K562 (cell line): ENCODE measurements around the gene SLC16A10. TPM values are rescaled to one million over a fixed set of nuclear protein-coding genes. Genes with fewer than 3 reads are reported as not detected.

Source experiments
- ATAC-seq: fragments of 200-7000 bp; cut with Tn5 transposase; 3 replicates; pipeline ENCODE4 v1.9.1; 2020; ENCODE audit warnings: moderate library complexity
- BruUV-seq: library from RNA; stranded (reverse); fragments of 400-500 nt; replicated peaks from 2 replicates; lab custom pipeline; 2021; lab: Mats Ljungman, UMichigan
- CTCF ChIA-PET: fragments of 300-600 bp; formaldehyde crosslinking; extraction: SDS; loops from one replicate; lab custom pipeline; 2021; ENCODE audit warnings: low intra/inter-chr PET ratio; lab: Yijun Ruan, JAX
- POLR2A ChIA-PET: fragments of 300-600, 350-650 bp; sonication (Branson Sonifier 250); formaldehyde crosslinking; extraction: SDS; loops from one replicate; lab custom pipeline; 2021; ENCODE audit warnings: antibody characterized with exemption, inconsistent platforms; lab: Yijun Ruan, JAX
- DNase-seq, 4 experiments: peaks; one replicate each; pipeline versions ENCODE4 v3.0.0 to v3.0.0-alpha.2; 2011 to 2018; ENCODE audit warnings: low spot score in 3 of 4, mixed read lengths in 3 of 4; ENCODE audit errors: extremely low read depth in 1 of 4
- FAIRE-seq: peaks from 2 replicates; lab custom pipeline; 2011; peaks lifted over from hg19 to GRCh38; lab: Jason Lieb, UNC
- H2AFZ ChIP-seq: 2 replicates; pipeline ENCODE4 v1.6.0; 2011; ENCODE audit warnings: low read depth, low read length, control low read depth, inconsistent platforms
- H3K27ac ChIP-seq: fragments of 200-600 bp; 3 replicates; pipeline ENCODE4 v1.8.0; 2011; ENCODE audit warnings: low read depth, mild to moderate bottlenecking, control low read depth, inconsistent platforms, low read length, moderate library complexity, mixed read lengths; ENCODE audit errors: extremely low read depth
- H3K27me3 ChIP-seq, 2 experiments: fragments of 300-600 bp in 1 of 2; 2 replicates in 1 of 2; 3 replicates in 1 of 2; pipeline versions ENCODE4 v1.6.0 to v1.8.0; 2011; ENCODE audit warnings: inconsistent platforms in 2 of 2, low read length in 2 of 2, mild to moderate bottlenecking in 1 of 2, mixed read lengths in 1 of 2, moderate library complexity in 1 of 2; ENCODE audit not compliant: control insufficient read depth in 2 of 2, insufficient read depth in 2 of 2
- H3K36me3 ChIP-seq: fragments of 300-600 bp; 3 replicates; pipeline ENCODE4 v1.8.0; 2011; ENCODE audit warnings: mild to moderate bottlenecking, low read length, inconsistent platforms; ENCODE audit not compliant: control insufficient read depth, insufficient read depth
- H3K4me1 ChIP-seq, 2 experiments: fragments of 200-600 bp in 1 of 2; replicated peaks in 1 of 2; 2 replicates in 1 of 2; 3 replicates in 1 of 2; pipeline versions ENCODE4 v1.5.1 to v1.8.0; 2011; ENCODE audit warnings: inconsistent platforms in 2 of 2, low read length in 2 of 2, mild to moderate bottlenecking in 1 of 2, mixed read lengths in 1 of 2, moderate library complexity in 1 of 2; ENCODE audit not compliant: control insufficient read depth in 2 of 2, insufficient read depth in 2 of 2
- H3K4me2 ChIP-seq: 2 replicates; pipeline ENCODE4 v1.6.1; 2011; ENCODE audit warnings: low read length, control low read depth, inconsistent platforms, mixed read lengths; ENCODE audit not compliant: insufficient read depth
- H3K4me3 ChIP-seq: fragments of 200-600 bp; sonication (generic), shearing (Covaris generic); 2 replicates; pipeline ENCODE4 v1.5.1; 2016; ENCODE audit warnings: control low read depth, inconsistent platforms
- H3K79me2 ChIP-seq: fragments of 200-600 bp; 3 replicates; pipeline ENCODE4 v1.8.0; 2011; ENCODE audit warnings: low read length, inconsistent platforms; ENCODE audit not compliant: control insufficient read depth, insufficient read depth
- H3K9ac ChIP-seq, 2 experiments: 2 replicates each; pipeline versions ENCODE4 v1.6.0 to v1.6.1; 2011; ENCODE audit warnings: low read depth in 2 of 2, low read length in 2 of 2, control low read depth in 1 of 2, inconsistent platforms in 1 of 2, mild to moderate bottlenecking in 1 of 2, mixed read lengths in 1 of 2; ENCODE audit not compliant: insufficient read depth in 1 of 2
- H3K9me1 ChIP-seq: one replicate; pipeline ENCODE4 v1.6.0; 2011; ENCODE audit warnings: inconsistent platforms, mild to moderate bottlenecking, low read length, moderate library complexity; ENCODE audit not compliant: control insufficient read depth, insufficient read depth
- H3K9me3 ChIP-seq: replicated peaks from 2 replicates; pipeline ENCODE4 v1.5.1; 2011; ENCODE audit warnings: low read depth, low read length, inconsistent platforms; ENCODE audit not compliant: control insufficient read depth, insufficient read depth
- H4K20me1 ChIP-seq: replicated peaks from 2 replicates; pipeline ENCODE4 v1.6.1; 2011; ENCODE audit warnings: low read length, inconsistent platforms, mixed read lengths; ENCODE audit not compliant: control insufficient read depth, insufficient read depth
- NFE2L1 ChIP-seq: fragments of 450-650 bp; IDR thresholded peaks from 2 replicates; pipeline ENCODE4 v1.6.1; 2016; ENCODE audit warnings: missing genetic modification characterization, low read depth, mild to moderate bottlenecking, missing compliant biosample characterization, moderate library complexity, borderline replicate concordance
- PRDM10 ChIP-seq: fragments of 450-650 bp; IDR thresholded peaks from 2 replicates; pipeline ENCODE4 v1.6.1; 2018; ENCODE audit not compliant: partially characterized antibody
- STAT5A ChIP-seq: IDR thresholded peaks from 2 replicates; pipeline ENCODE4 v1.6.1; 2012; ENCODE audit warnings: low read length, inconsistent platforms, borderline replicate concordance
- ZNF140 ChIP-seq: fragments of 250-450 bp; sonication (Bioruptor Pico); IDR thresholded peaks from 2 replicates; pipeline ENCODE4 v1.8.0; 2021; ENCODE audit warnings: moderate library complexity, mild to moderate bottlenecking, inconsistent platforms
- ZNF354B ChIP-seq: fragments of 250-450 bp; sonication (Bioruptor Pico); IDR thresholded peaks from 2 replicates; pipeline ENCODE4 v1.4.0; 2020
- ZNF609 ChIP-seq: sonication (generic); formaldehyde crosslinking; IDR thresholded peaks from 2 replicates; pipeline ENCODE4 v1.8.1; 2023; ENCODE audit warnings: missing genetic modification reagents, mild to moderate bottlenecking, borderline replicate concordance
- ZNF707 ChIP-seq: fragments of 250-450 bp; sonication (Bioruptor Pico); conservative IDR thresholded peaks from 2 replicates; pipeline ENCODE4 v1.8.0; 2022; ENCODE audit warnings: inconsistent platforms, mild to moderate bottlenecking, moderate library complexity
- WGBS: fragments of 100-300 bp; shearing (Covaris generic); methylation state at CpG from one replicate; pipeline ENCODE4 v1.1.6; 2016; ENCODE audit warnings: low coverage, mixed read lengths; ENCODE audit not compliant: insufficient coverage; ENCODE audit errors: missing lambda C conversion rate; 5-methylcytosine and 5-hydroxymethylcytosine counted together
- in situ Hi-C: fragments of 300-500 bp; cut with MboI; formaldehyde crosslinking; loops from 4 replicates; pipeline ENCODE4 v1.15.0; 2018; ENCODE audit warnings: inconsistent platforms, mixed read lengths
- intact Hi-C: fragments of 100-400 bp; cut with micrococcal nuclease; formaldehyde crosslinking; loops from 2 replicates; pipeline ENCODE4 v1.14.2; 2022
- polyA plus RNA-seq, 8 experiments: library from polyadenylated mRNA; depleted of rRNA in 4 of 8; stranded (reverse) in 5 of 8; unstranded in 3 of 8; fragments of >200 nt; fragmentation: Nextera tagmentation in 2 of 8; fragmentation: Illumina TruSeq in 1 of 8; extraction: Ambion mirVana in 2 of 8; extraction: Trizol in 1 of 8; gene quantifications; 2 replicates each; pipeline versions ENCODE4 v1.2.1 to v1.2.3, GENCODE V29; 2011 to 2014; ENCODE audit warnings: inconsistent platforms in 1 of 8, missing spikeins in 1 of 8
- total RNA-seq, 7 experiments: library from RNA; depleted of rRNA in 6 of 7; stranded (reverse); fragments of >200 nt in 6 of 7; fragmentation: Illumina TruSeq in 2 of 7; extraction: Trizol in 2 of 7; gene quantifications; 2 replicates each; pipeline versions ENCODE4 v1.2.1 to v1.2.3, GENCODE V29; 2011 to 2021; ENCODE audit warnings: low replicate concordance in 1 of 7

SLC16A10 gene
- total and polyA plus RNA-seq, 9 of the 15 experiments (the other 6 are each of a cell fraction or from before 2014, with no cell fraction given), result 0.02 to 0.54 (median 0.24) TPM; not detected in 4

GRCh38 chr6:111258615-111259088 lies 171.3 kb downstream of the SLC16A10 start (continued):
- TF ChIP-seq ZNF609 (CRISPR knock-in tag), result no peak

GRCh38 chr6:111259089-111259831 lies 172.0 kb downstream of the SLC16A10 start:
- peak; percentile 97 to 100 (median 97) for DNase-seq
- no peaks in the 10 kb centered on the region for H3K9me3 ChIP-seq
- no peaks in the 10 kb centered on the region for H3K27me3 ChIP-seq
- intact Hi-C loops, result loop anchor here (1.0 to 5.0 kb wide), 6 partner anchors 202 to 784 kb away; no protein-coding TSS in a partner anchor
- H3K4me2 ChIP-seq, result peak overlapping the region; percentile 83
- CTCF ChIA-PET, result interaction anchor here (0.6 to 1.8 kb wide), 4 partner anchors 219 to 383 kb away, joined by 4 to 14 read pairs (median 4); no protein-coding TSS in a partner anchor
- H2AFZ ChIP-seq, result peak overlapping the region; percentile 88
- peak; percentile 92 for ATAC-seq
- no peaks in the 10 kb centered on the region for H4K20me1 ChIP-seq
- H3K9me1 ChIP-seq, result no peaks in the 10 kb centered on the region
- peaks cover 15 to 16% of the 10 kb centered on the region in 2 experiments; a peak in 4 of 5 replicates for H3K4me1 ChIP-seq
- peak; percentile 98 for FAIRE-seq
- H3K9ac ChIP-seq, result peak overlapping the region; percentile 65 to 94
- H3K27ac ChIP-seq, result peak overlapping the region; percentile 82
- POLR2A ChIA-PET, result interaction anchor here (0.6 to 2.0 kb wide), 8 partner anchors 10 to 383 kb away, joined by 3 to 19 read pairs (median 6); partner anchors contain the start of gene REV3L
- WGBS, result under 1% methylated on average over 38 of the region's 59 CpGs
- BruUV-seq, result TSS peak; percentile 64
- peaks cover 36% of the 10 kb centered on the region for H3K79me2 ChIP-seq
- in situ Hi-C loops, result loop anchor here (25.0 kb wide), 1 partner anchor 378 kb away; no protein-coding TSS in a partner anchor
- peak overlapping the region; percentile 76 for H3K4me3 ChIP-seq
- H3K36me3 ChIP-seq, result peaks cover 12% of the 10 kb centered on the region
- TF ChIP-seq ZNF140 (CRISPR knock-in tag) (no peak), STAT5A (no peak), NFE2L1 (tag) (no peak), ZNF707 (CRISPR knock-in tag) (no peak), PRDM10 (no peak), ZNF354B (no peak)
